ENCODE data around the gene ABCA8. TPM values are rescaled to one million over a fixed set of nuclear protein-coding genes. Genes with fewer than 3 reads are reported as not detected.
"Not testable (repeated sequence)": the region's sequence is repeated elsewhere in the genome, so short reads cannot be mapped to it uniquely, and the experiment has no call there.

Gene ABCA8, protein sequence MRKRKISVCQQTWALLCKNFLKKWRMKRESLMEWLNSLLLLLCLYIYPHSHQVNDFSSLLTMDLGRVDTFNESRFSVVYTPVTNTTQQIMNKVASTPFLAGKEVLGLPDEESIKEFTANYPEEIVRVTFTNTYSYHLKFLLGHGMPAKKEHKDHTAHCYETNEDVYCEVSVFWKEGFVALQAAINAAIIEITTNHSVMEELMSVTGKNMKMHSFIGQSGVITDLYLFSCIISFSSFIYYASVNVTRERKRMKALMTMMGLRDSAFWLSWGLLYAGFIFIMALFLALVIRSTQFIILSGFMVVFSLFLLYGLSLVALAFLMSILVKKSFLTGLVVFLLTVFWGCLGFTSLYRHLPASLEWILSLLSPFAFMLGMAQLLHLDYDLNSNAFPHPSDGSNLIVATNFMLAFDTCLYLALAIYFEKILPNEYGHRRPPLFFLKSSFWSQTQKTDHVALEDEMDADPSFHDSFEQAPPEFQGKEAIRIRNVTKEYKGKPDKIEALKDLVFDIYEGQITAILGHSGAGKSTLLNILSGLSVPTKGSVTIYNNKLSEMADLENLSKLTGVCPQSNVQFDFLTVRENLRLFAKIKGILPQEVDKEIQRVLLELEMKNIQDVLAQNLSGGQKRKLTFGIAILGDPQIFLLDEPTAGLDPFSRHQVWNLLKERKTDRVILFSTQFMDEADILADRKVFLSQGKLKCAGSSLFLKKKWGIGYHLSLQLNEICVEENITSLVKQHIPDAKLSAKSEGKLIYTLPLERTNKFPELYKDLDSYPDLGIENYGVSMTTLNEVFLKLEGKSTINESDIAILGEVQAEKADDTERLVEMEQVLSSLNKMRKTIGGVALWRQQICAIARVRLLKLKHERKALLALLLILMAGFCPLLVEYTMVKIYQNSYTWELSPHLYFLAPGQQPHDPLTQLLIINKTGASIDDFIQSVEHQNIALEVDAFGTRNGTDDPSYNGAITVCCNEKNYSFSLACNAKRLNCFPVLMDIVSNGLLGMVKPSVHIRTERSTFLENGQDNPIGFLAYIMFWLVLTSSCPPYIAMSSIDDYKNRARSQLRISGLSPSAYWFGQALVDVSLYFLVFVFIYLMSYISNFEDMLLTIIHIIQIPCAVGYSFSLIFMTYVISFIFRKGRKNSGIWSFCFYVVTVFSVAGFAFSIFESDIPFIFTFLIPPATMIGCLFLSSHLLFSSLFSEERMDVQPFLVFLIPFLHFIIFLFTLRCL (N-terminal part only)
- polyA plus RNA-seq (2011; rRNA removed), result 0.34 and 0.36 TPM in 2 replicates
- polyA plus RNA-seq (2012; cell fraction: cytosol; rRNA removed), result 0.03 and 0.07 TPM in 2 replicates
- 0.08 and 0.16 TPM in 2 replicates for polyA plus RNA-seq (2012; cell fraction: nucleus; rRNA removed)
- polyA plus RNA-seq (2017; fragmentation: RNase III; extraction: RNeasy Plus Mini Kit Qiagen cat#74134 plus additional on column Dnase treatment), result 0.26 to 0.61 TPM (median 0.33 TPM) in 3 replicates
- polyA minus RNA-seq (2011; rRNA and poly(A)+ RNA removed), result 0.19 and 0.70 TPM in 2 replicates

GRCh38 chr17:68955181-68955841 is at the start of gene ABCA8:
ABCA8 (minus strand) TSS chr17:68955392; CDS start chr17:68942034, 13,358 bp downstream.
- ChIA-PET POLR2A (no interaction called here), CTCF (interaction anchor here (0.9 to 1.2 kb wide), 3 partner anchors 178 to 281 kb away, joined by 3 read pairs; no protein-coding TSS in a partner anchor)
- Histone ChIP-seq H3K4me3 (no peak within 1 kb of the TSS), H3K4me2 (peak within 1 kb of the TSS; percentile 2; the same call in 2 of the 3 replicates), H3K27ac (no peak within 1 kb of the TSS), H3K4me1 (no peaks in the 10 kb centered on the region), H3K9me3 (0 out of 3 replicates have a peak, but pooled peaks cover 5% of the 10 kb centered on the region)
- ATAC-seq (no peak), FAIRE-seq (peak; percentile 39), DNase-seq (ENCODE audit: low read depth in 1 of 2, low spot score in 1 of 2) (peak in 1 of 2 experiments; percentile 9)
- 15% methylated on average over 4 of the region's 4 CpGs for WGBS (ENCODE audit: missing lambda C conversion rate)
- no peak for TF ChIP-seq EHMT2 (IDR thresholded peaks at IDR 0.05; ENCODE audit: low read depth)
- TF ChIP-seq, protein P1, sequence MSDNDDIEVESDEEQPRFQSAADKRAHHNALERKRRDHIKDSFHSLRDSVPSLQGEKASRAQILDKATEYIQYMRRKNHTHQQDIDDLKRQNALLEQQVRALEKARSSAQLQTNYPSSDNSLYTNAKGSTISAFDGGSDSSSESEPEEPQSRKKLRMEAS (IDR thresholded peaks at IDR 0.05), result no peak
- no peak for TF ChIP-seq ESRRA (IDR thresholded peaks at IDR 0.05; ENCODE audit: borderline replicate concordance, low read length)
- no peak for TF ChIP-seq MAZ (IDR thresholded peaks at IDR 0.05; ENCODE audit: borderline replicate concordance, low read depth, low read length)
- TF ChIP-seq PBX3 (IDR thresholded peaks at IDR 0.05), result no peak
- TF ChIP-seq ZFP36 (IDR thresholded peaks at IDR 0.05; ENCODE audit: borderline replicate concordance, partially characterized antibody), result no peak
- TF ChIP-seq HEYL (CRISPR knock-in tag; IDR thresholded peaks at IDR 0.05), result no peak
- TF ChIP-seq EHF (CRISPR knock-in tag; IDR thresholded peaks at IDR 0.05), result no peak
- no peak for TF ChIP-seq CHD2 (IDR thresholded peaks at IDR 0.05; ENCODE audit: low read length, partially characterized antibody)

- POLR2A ChIA-PET; H3K4me3 ChIP-seq; H3K9me3 ChIP-seq; FAIRE-seq; H3K4me1 ChIP-seq; H3K4me2 ChIP-seq; H3K27ac ChIP-seq; ATAC-seq; DNase-seq (ENCODE audit: low read depth in 1 of 2, low spot score in 1 of 2): not testable (repeated sequence)
- CTCF ChIA-PET, result interaction anchor here (1.0 kb wide), 1 partner anchor 8 kb away, joined by 4 read pairs; no protein-coding TSS in a partner anchor
- WGBS (ENCODE audit: missing lambda C conversion rate), result 68% methylated on average over 24 of the region's 27 CpGs
Observed at GRCh38 chr17:69004759-69005158, 49.6 kb upstream of the ABCA8 start.

- CTCF ChIA-PET; H3K27ac ChIP-seq; H3K4me1 ChIP-seq; H3K4me3 ChIP-seq; ATAC-seq; DNase-seq (ENCODE audit: low read depth in 1 of 2, low spot score in 1 of 2); H3K9me3 ChIP-seq; POLR2A ChIA-PET; H3K4me2 ChIP-seq; FAIRE-seq: not testable (repeated sequence)
- WGBS (ENCODE audit: missing lambda C conversion rate), result 45% methylated on average over 3 of the region's 3 CpGs
Observed at GRCh38 chr17:68999743-69000142, 44.6 kb upstream of the ABCA8 start.

DNA sequence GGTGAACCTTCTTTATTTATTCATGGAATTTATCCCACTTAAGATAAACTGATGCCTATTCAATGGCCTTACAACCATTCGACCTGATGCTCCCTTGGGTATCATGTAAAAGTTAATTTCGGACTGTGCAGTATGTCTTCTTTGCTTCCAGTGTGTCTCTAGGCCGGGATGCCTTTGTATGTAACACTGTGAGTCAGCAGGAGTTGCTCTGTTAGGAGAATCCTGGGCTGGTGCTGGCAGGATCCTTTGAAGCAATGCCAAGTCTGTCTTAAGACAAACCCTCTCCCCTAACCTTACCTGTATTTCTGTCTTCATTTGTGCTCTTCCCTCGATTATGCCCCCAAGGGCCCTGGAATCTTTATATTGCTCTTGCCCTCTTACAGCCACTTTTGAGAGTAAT is 37.9 kb upstream of the ABCA8 start:
- ChIA-PET POLR2A (no interaction called here), CTCF (interaction anchor here (1.1 kb wide), 1 partner anchor 219 kb away, joined by 3 read pairs; no protein-coding TSS in a partner anchor)
- no peak for FAIRE-seq
- peak in 1 of 2 experiments; percentile 70; a peak in 2 of 6 replicates for ATAC-seq
- Histone ChIP-seq H3K27ac (no peak overlapping the region), H3K4me1 (no peaks in the 10 kb centered on the region), H3K4me2 (no peak overlapping the region), H3K4me3 (no peak overlapping the region), H3K9me3 (no peaks in the 10 kb centered on the region)
- WGBS (ENCODE audit: missing lambda C conversion rate), result 3% methylated on average over 4 of the region's 4 CpGs
- peak in 1 of 2 experiments; percentile 25 for DNase-seq (ENCODE audit: low read depth in 1 of 2, low spot score in 1 of 2)
- no peak for TF ChIP-seq ATOH8 (CRISPR knock-in tag; IDR thresholded peaks at IDR 0.05; ENCODE audit: low read depth)
- TF ChIP-seq PBX3 (IDR thresholded peaks at IDR 0.05), result no peak
- no peak for TF ChIP-seq REST (IDR thresholded peaks at IDR 0.05)
- no peak for TF ChIP-seq JUNB (IDR thresholded peaks at IDR 0.05)
- TF ChIP-seq, protein P2, sequence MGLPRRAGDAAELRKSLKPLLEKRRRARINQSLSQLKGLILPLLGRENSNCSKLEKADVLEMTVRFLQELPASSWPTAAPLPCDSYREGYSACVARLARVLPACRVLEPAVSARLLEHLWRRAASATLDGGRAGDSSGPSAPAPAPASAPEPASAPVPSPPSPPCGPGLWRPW (IDR thresholded peaks at IDR 0.05), result no peak
- no peak for TF ChIP-seq TP53 (CRISPR knock-in tag; IDR thresholded peaks at IDR 0.05)
